NT2/D1 (cell line): ENCODE measurements around the gene SRBD1.

ENCODE experiments used
- SUZ12 ChIP-seq: IDR thresholded peaks from 2 replicates; pipeline ENCODE4 v1.6.1; 2011; ENCODE audit not compliant: insufficient read length, insufficient read depth; ENCODE audit errors: extremely low read depth
- YY1 ChIP-seq: IDR thresholded peaks from 2 replicates; pipeline ENCODE4 v1.6.1; 2011; ENCODE audit not compliant: insufficient read length, insufficient read depth
- ZNF274 ChIP-seq: IDR thresholded peaks from 2 replicates; pipeline ENCODE4 v1.6.1; 2011; ENCODE audit warnings: mild to moderate bottlenecking, low read depth, low read length

DNA sequence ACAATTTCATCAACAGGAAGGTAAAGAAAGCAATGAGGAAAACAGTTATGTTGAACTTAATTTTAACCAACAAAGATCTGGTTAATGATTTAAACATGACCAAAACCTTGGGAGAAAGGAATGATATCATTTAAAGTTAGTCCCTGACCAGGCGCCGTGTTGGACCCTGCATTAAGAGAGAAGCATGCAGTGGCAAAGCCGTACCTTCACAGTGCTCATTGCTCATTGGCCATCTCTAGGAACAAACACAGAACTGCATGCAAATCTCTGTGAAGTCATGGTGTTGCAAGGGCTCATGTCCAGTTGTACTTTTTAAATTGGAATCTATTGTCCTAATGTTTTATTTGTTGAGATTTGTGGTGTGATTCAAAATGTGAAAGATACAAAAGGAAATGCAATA lies 12.0 kb upstream of the SRBD1 start:
- no peak for TF ChIP-seq YY1
- TF ChIP-seq ZNF274, result no peak
- TF ChIP-seq SUZ12, result no peak
